ENCODE measurements around the gene TTLL9. TPM values are rescaled to one million over a fixed set of nuclear protein-coding genes. Genes with fewer than 3 reads are reported as not detected.

TTLL9 gene
- total RNA-seq, 1 donor from 2014 or later = 0.05 TPM

DNA sequence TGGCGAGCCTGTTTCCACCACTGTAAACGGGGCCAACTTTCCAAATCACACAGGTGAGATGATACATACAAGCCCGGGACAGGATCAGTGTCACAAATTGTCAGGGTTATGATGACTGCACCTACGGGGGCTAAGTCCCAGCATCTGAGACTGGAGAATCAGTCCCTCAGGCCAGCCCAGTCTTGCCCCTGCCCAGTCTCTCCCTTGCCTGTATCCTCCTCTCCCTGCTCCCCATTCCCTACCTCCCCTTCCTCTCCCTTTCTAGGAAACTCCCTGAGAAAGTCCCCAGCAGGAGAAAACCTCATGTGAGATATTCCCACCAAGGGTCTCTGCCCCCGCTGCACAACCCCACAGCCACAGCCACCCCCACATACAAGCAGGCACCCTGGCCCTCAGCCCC is 26.6 kb upstream of the TTLL9 start:
- peaks cover 15% of the 10 kb centered on the region for H3K27me3 ChIP-seq (ENCODE audit: low read depth)

DNA sequence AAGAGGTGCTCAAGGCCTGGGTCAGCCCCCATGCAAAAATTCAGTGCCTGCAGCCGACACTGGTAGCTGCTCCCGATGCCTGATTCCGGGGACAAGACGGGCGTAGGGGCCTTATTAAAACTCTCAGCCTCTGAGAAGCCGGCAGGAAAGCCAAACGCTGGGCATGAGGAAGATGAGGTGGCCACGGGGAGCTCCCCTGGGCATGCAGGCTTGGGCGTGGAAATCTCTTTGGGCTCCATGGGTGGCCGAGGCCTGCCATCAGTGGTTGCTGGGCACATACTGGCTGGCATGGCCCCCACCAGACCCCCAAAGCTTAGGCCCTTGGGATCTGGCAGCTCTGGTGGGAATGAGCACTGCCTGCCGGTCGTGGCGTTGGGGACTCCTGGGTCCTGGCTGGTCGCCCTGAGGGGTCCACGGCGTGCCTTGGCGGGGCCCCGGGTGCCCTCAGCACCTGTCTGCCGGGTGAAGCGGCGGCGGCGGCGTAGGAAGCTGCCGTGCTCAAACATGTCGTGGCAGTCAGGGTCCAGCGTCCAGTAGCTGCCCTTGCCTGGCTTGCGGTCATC is 25.6 kb upstream of the TTLL9 start:
- DNase-seq = no peak
- no peaks in the 10 kb centered on the region for H3K9me3 ChIP-seq (replicated peaks)
- H3K4me3 ChIP-seq = peak overlapping the region; percentile 64
- H3K4me1 ChIP-seq = peaks cover 33% of the 10 kb centered on the region
- H3K36me3 ChIP-seq = no peaks in the 10 kb centered on the region
- TF ChIP-seq, protein P1, sequence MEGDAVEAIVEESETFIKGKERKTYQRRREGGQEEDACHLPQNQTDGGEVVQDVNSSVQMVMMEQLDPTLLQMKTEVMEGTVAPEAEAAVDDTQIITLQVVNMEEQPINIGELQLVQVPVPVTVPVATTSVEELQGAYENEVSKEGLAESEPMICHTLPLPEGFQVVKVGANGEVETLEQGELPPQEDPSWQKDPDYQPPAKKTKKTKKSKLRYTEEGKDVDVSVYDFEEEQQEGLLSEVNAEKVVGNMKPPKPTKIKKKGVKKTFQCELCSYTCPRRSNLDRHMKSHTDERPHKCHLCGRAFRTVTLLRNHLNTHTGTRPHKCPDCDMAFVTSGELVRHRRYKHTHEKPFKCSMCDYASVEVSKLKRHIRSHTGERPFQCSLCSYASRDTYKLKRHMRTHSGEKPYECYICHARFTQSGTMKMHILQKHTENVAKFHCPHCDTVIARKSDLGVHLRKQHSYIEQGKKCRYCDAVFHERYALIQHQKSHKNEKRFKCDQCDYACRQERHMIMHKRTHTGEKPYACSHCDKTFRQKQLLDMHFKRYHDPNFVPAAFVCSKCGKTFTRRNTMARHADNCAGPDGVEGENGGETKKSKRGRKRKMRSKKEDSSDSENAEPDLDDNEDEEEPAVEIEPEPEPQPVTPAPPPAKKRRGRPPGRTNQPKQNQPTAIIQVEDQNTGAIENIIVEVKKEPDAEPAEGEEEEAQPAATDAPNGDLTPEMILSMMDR (IDR thresholded peaks at IDR 0.05; ENCODE audit: borderline replicate concordance) = no peak
- intact Hi-C loops (cut with micrococcal nuclease) = no loop called here
- H3K27me3 ChIP-seq (ENCODE audit: low read depth) = peaks cover 24% of the 10 kb centered on the region
- H3K27ac ChIP-seq (replicated peaks) = peak overlapping the region; percentile 87

More for the DNA sequence above, 26.6 kb upstream of the TTLL9 start:
- no peak for DNase-seq
- no peaks in the 10 kb centered on the region for H3K36me3 ChIP-seq
- TF ChIP-seq, protein P1 (IDR thresholded peaks at IDR 0.05; ENCODE audit: borderline replicate concordance) = no peak
- H3K4me3 ChIP-seq = peak overlapping the region; percentile 64
- peaks cover 40% of the 10 kb centered on the region for H3K4me1 ChIP-seq
- no peaks in the 10 kb centered on the region for H3K9me3 ChIP-seq (replicated peaks)
- intact Hi-C loops (cut with micrococcal nuclease) = no loop called here
- peak overlapping the region; percentile 87 for H3K27ac ChIP-seq (replicated peaks)

DNA sequence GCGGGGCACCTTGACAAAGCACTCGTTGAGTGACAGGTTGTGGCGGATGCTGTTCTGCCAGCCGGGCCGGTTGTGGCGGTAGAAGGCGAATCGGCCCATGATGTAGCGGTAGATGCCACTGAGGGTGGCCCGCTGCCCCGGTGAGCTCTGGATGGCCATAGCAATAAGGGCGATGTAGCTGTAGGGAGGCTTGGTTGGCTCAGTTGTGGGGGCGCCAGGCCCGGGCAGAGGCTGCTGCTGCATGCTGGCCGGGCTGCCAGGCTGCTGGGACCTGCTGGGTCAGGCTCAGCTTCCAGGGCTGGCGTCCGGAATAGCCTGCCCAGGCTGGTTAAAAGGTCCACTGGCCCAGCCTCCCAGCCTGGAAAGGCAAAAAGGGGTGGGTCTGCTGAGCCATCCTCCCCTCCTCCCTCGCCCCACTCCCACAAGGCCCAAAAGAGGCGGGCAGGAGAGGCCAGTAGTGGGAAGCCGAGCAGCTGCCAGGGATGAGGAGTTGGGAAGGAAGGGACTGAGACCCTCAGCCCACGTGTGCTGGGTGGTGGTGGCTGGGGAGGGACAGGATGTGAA is 25.1 kb upstream of the TTLL9 start, which contains the start of gene FOXS1:
TSS of gene FOXS1 (minus strand) at position 305 of the 564 bp plus-strand sequence. CDS start at position 243, 62 bp downstream.
- intact Hi-C loops (cut with micrococcal nuclease) = no loop called here
- Histone ChIP-seq H3K27me3 (ENCODE audit: low read depth) (peaks cover 30% of the 10 kb centered on the region), H3K4me3 (peak within 1 kb of the TSS; percentile 64), H3K4me1 (peaks cover 32% of the 10 kb centered on the region), H3K27ac (replicated peaks) (peak within 1 kb of the TSS; percentile 87), H3K36me3 (no peaks in the 10 kb centered on the region), H3K9me3 (replicated peaks) (no peaks in the 10 kb centered on the region)
- peak; percentile 60 for DNase-seq
- TF ChIP-seq, protein P1 (IDR thresholded peaks at IDR 0.05; ENCODE audit: borderline replicate concordance) = no peak

DNA sequence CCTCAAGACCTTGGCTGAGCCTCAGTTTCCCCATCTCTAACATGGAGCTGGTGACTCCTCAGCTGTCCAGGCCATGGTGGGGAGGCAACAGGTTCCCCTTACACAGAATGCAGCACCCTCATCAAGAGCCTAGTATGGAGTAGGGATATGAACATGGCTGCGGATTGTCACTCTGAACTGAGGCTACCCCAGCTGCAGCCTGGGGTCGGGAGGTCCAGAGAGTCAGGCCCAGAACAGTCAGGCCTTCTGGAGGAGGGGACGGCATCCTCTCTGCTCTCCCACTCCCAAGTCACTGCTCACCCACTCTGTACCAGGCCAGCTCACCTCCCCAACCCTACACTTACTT is 23.7 kb upstream of the TTLL9 start:
- intact Hi-C loops (cut with micrococcal nuclease) = no loop called here
- DNase-seq = no peak
- H3K9me3 ChIP-seq (replicated peaks) = no peaks in the 10 kb centered on the region
- H3K4me3 ChIP-seq = no peak overlapping the region
- H3K27ac ChIP-seq (replicated peaks) = no peak overlapping the region
- no peaks in the 10 kb centered on the region for H3K36me3 ChIP-seq
- TF ChIP-seq, protein P1 (IDR thresholded peaks at IDR 0.05; ENCODE audit: borderline replicate concordance) = peak; percentile 26
- peaks cover 24% of the 10 kb centered on the region for H3K4me1 ChIP-seq
- H3K27me3 ChIP-seq (ENCODE audit: low read depth) = peaks cover 43% of the 10 kb centered on the region

DNA sequence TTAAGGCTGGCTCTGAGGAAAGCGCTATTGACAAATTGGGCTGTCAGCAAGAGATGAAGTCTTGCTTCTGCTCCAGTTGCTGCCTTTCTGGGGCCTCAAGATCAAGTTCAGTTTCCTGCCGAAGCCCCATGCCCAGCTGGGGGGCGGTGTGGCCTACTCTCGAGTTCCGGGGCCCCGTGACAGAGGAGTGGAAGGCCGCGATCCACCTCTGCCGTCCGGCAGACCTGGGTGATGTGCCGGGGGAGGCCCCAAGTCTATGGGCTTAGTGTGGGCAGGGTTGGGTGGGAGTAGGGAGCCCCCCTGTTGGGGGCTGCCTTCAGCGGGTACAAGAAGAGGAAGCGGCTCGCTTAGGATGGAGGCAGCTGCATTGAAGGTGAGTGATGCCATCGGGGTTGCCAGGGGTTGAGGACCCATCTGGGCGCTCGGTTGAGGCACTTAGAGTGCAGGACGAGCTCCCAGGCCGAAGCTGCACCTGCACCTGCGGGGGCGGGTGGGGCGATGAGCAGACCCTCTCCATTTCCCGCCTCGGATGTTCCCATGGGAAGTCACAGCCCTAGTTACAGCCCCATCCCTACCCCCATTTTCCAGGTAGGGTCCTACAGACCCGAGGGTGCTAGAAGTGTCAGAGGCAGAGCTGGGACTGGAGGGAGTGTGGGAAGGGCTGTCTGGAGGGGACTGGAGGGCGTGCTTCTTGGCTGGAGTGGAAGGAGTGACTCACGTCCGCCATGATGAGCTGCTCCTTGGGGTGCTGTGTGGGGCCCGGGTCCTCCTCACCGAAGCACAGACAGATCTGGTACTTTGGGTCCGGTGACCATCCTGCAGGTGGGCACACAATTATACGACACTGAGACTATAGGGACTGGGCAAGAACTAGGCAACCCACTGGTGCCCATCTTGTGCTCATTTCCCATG is 22.1 kb upstream of the TTLL9 start:
- Histone ChIP-seq H3K36me3 (no peaks in the 10 kb centered on the region), H3K4me1 (peaks cover 8% of the 10 kb centered on the region), H3K4me3 (no peak overlapping the region), H3K27me3 (ENCODE audit: low read depth) (peaks cover 51% of the 10 kb centered on the region), H3K27ac (replicated peaks) (no peak overlapping the region), H3K9me3 (replicated peaks) (no peaks in the 10 kb centered on the region)
- TF ChIP-seq, protein P1 (IDR thresholded peaks at IDR 0.05; ENCODE audit: borderline replicate concordance) = no peak
- intact Hi-C loops (cut with micrococcal nuclease) = no loop called here
- no peak for DNase-seq

Measured in left ventricle myocardium inferior (tissue), 1 donor.